ENCODE measurements around the gene LRRC26.

LRRC26 gene

GRCh38 chr9:137140151-137141012, 29.5 kb downstream of the LRRC26 start:
- Histone ChIP-seq H3K36me3 (ENCODE audit: insufficient read depth) (no peaks in the 10 kb centered on the region), H3K4me2 (no peak overlapping the region), H2AFZ (ENCODE audit: low read depth) (no peak overlapping the region), H3K27ac (no peak overlapping the region), H3K79me2 (ENCODE audit: insufficient read depth, low read depth) (no peaks in the 10 kb centered on the region), H3K4me3 (IDR thresholded peaks at IDR 0.05; ENCODE audit: insufficient read depth, low read depth, low read length) (no peak overlapping the region), H3K27me3 (ENCODE audit: insufficient read depth, low read depth) (peaks cover 78% of the 10 kb centered on the region), H4K20me1 (ENCODE audit: insufficient read depth) (no peaks in the 10 kb centered on the region), H3K9ac (no peak overlapping the region), H3K4me1 (ENCODE audit: low read depth, poor library complexity, severe bottlenecking) (no peaks in the 10 kb centered on the region)
- TF ChIP-seq CTCF (conservative IDR thresholded peaks at IDR 0.05; ENCODE audit: low read depth, low read length), result no peak

- Histone ChIP-seq H3K36me3 (ENCODE audit: insufficient read depth) (no peaks in the 10 kb centered on the region), H3K27ac (no peak overlapping the region), H4K20me1 (ENCODE audit: insufficient read depth) (no peaks in the 10 kb centered on the region), H3K27me3 (ENCODE audit: insufficient read depth, low read depth) (peaks cover 86% of the 10 kb centered on the region), H3K79me2 (ENCODE audit: insufficient read depth, low read depth) (no peaks in the 10 kb centered on the region), H3K4me3 (IDR thresholded peaks at IDR 0.05; ENCODE audit: insufficient read depth, low read depth, low read length) (no peak overlapping the region), H2AFZ (ENCODE audit: low read depth) (no peak overlapping the region), H3K9ac (no peak overlapping the region), H3K4me2 (no peak overlapping the region), H3K4me1 (ENCODE audit: low read depth, poor library complexity, severe bottlenecking) (no peaks in the 10 kb centered on the region)
- TF ChIP-seq CTCF (conservative IDR thresholded peaks at IDR 0.05; ENCODE audit: low read depth, low read length), result no peak
Observed at GRCh38 chr9:137139468-137140150, 30.2 kb downstream of the LRRC26 start.

DNA sequence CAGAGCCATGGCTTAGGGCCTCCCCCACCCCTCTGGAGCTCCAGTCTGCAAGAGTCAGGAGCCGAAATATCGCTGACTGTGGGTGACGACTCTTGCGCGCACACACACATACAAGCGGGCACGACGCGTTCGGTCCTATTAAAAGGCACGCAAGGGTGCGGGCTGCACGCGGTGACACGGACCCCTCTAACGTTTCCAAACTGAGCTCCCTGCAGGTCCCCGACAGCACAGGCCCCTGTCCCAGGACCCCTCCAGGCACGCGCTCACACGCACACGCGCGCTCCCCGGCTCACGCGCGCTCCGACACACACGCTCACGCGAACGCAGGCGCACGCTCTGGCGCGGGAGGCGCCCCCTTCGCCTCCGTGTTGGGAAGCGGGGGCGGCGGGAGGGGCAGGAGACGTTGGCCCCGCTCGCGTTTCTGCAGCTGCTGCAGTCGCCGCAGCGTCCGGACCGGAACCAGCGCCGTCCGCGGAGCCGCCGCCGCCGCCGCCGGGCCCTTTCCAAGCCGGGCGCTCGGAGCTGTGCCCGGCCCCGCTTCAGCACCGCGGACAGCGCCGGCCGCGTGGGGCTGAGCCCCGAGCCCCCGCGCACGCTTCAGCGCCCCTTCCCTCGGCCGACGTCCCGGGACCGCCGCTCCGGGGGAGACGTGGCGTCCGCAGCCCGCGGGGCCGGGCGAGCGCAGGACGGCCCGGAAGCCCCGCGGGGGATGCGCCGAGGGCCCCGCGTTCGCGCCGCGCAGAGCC, 31.0 kb downstream of the LRRC26 start, which contains the start of gene GRIN1:
GRIN1 (plus strand) TSS at position 433 of the 746 bp plus-strand sequence. CDS start 333 bp downstream, outside the sequence.
- Histone ChIP-seq H3K4me2 (no peak within 1 kb of the TSS), H3K4me1 (ENCODE audit: low read depth, poor library complexity, severe bottlenecking) (no peaks in the 10 kb centered on the region), H3K4me3 (IDR thresholded peaks at IDR 0.05; ENCODE audit: insufficient read depth, low read depth, low read length) (no peak within 1 kb of the TSS), H3K27ac (no peak within 1 kb of the TSS), H4K20me1 (ENCODE audit: insufficient read depth) (no peaks in the 10 kb centered on the region), H3K79me2 (ENCODE audit: insufficient read depth, low read depth) (no peaks in the 10 kb centered on the region), H2AFZ (ENCODE audit: low read depth) (no peak within 1 kb of the TSS), H3K36me3 (ENCODE audit: insufficient read depth) (no peaks in the 10 kb centered on the region), H3K9ac (no peak within 1 kb of the TSS), H3K27me3 (ENCODE audit: insufficient read depth, low read depth) (peaks cover 86% of the 10 kb centered on the region)
- TF ChIP-seq CTCF (conservative IDR thresholded peaks at IDR 0.05; ENCODE audit: low read depth, low read length), result no peak

- Histone ChIP-seq H3K4me2 (no peak overlapping the region), H3K79me2 (ENCODE audit: insufficient read depth, low read depth) (no peaks in the 10 kb centered on the region), H4K20me1 (ENCODE audit: insufficient read depth) (no peaks in the 10 kb centered on the region), H3K9ac (no peak overlapping the region), H3K4me1 (ENCODE audit: low read depth, poor library complexity, severe bottlenecking) (no peaks in the 10 kb centered on the region), H2AFZ (ENCODE audit: low read depth) (no peak overlapping the region), H3K27me3 (ENCODE audit: insufficient read depth, low read depth) (peaks cover 87% of the 10 kb centered on the region), H3K27ac (no peak overlapping the region), H3K36me3 (ENCODE audit: insufficient read depth) (no peaks in the 10 kb centered on the region), H3K4me3 (IDR thresholded peaks at IDR 0.05; ENCODE audit: insufficient read depth, low read depth, low read length) (no peak overlapping the region)
- no peak for TF ChIP-seq CTCF (conservative IDR thresholded peaks at IDR 0.05; ENCODE audit: low read depth, low read length)
Observed at GRCh38 chr9:137138058-137138721, 31.7 kb downstream of the LRRC26 start.
